Effector CD8-positive, alpha-beta T cell (primary cell): ENCODE results near the gene LRRC37A3.
"Not testable (repeated sequence)": the region's sequence is repeated elsewhere in the genome, so short reads cannot be mapped to it uniquely, and the experiment has no call there.

Experiments used
- DNase-seq: peaks from one replicate; lab custom pipeline; 2025; lab: John Stamatoyannopoulos, UW
- total RNA-seq, 4 experiments: gene quantifications; one replicate each; lab custom pipeline; 2026; lab: John Stamatoyannopoulos, UW

Gene LRRC37A3
- 2.8 to 5.4 (median 3.6) reads per million in 4 experiments for total RNA-seq

- peak; percentile 98 for DNase-seq
Observed at GRCh38 chr17:64919289-64920025, at the start of gene LRRC37A3. LRRC37A3 (minus strand) TSS chr17:64919478; CDS start chr17:64897257, 22,221 bp downstream.

- DNase-seq = peak; percentile 70
Observed at GRCh38 chr17:64965873-64966287, 46.6 kb upstream of the LRRC37A3 start.

- DNase-seq = not testable (repeated sequence)
Observed at GRCh38 chr17:64965256-64965872, 46.1 kb upstream of the LRRC37A3 start.

GRCh38 chr17:64964796-64965195, 45.5 kb upstream of the LRRC37A3 start:
- DNase-seq = no peak

- DNase-seq = not testable (repeated sequence)
Observed at GRCh38 chr17:64963814-64964213, 44.5 kb upstream of the LRRC37A3 start.

- DNase-seq = not testable (repeated sequence)
Observed at GRCh38 chr17:64961563-64962378, 42.5 kb upstream of the LRRC37A3 start.

GRCh38 chr17:64951877-64952276, 32.6 kb upstream of the LRRC37A3 start:
- DNase-seq = no peak

- no peak for DNase-seq
Observed at GRCh38 chr17:64950871-64951270, 31.6 kb upstream of the LRRC37A3 start.

- DNase-seq = no peak
Observed at GRCh38 chr17:64947152-64947551, 27.9 kb upstream of the LRRC37A3 start.

GRCh38 chr17:64941761-64942160, 22.5 kb upstream of the LRRC37A3 start:
- DNase-seq = no peak

GRCh38 chr17:64941045-64941444, 21.8 kb upstream of the LRRC37A3 start:
- DNase-seq = no peak

- no peak for DNase-seq
Observed at GRCh38 chr17:64940055-64940454, 20.8 kb upstream of the LRRC37A3 start.

- no peak for DNase-seq
Observed at GRCh38 chr17:64938925-64939474, 19.7 kb upstream of the LRRC37A3 start.

GRCh38 chr17:64938290-64938689, 19.0 kb upstream of the LRRC37A3 start:
- DNase-seq = no peak

- DNase-seq = no peak
Observed at GRCh38 chr17:64936117-64936516, 16.8 kb upstream of the LRRC37A3 start.

- not testable (repeated sequence) for DNase-seq
Observed at GRCh38 chr17:64934284-64934778, 15.1 kb upstream of the LRRC37A3 start.

- DNase-seq = not testable (repeated sequence)
Observed at GRCh38 chr17:64932850-64933249, 13.6 kb upstream of the LRRC37A3 start.

GRCh38 chr17:64930374-64930773, 11.1 kb upstream of the LRRC37A3 start:
- not testable (repeated sequence) for DNase-seq

GRCh38 chr17:64929419-64930209, 10.3 kb upstream of the LRRC37A3 start:
- DNase-seq = not testable (repeated sequence)

- DNase-seq = not testable (repeated sequence)
Observed at GRCh38 chr17:64928701-64929100, 9.4 kb upstream of the LRRC37A3 start.

GRCh38 chr17:64927444-64927843, 8.2 kb upstream of the LRRC37A3 start:
- peak; percentile 34 for DNase-seq
